Measurements from ENCODE around the gene ITGB3BP.
"Not testable (repeated sequence)": the region's sequence is repeated elsewhere in the genome, so short reads cannot be mapped to it uniquely, and the experiment has no call there.

Gene ITGB3BP, protein sequence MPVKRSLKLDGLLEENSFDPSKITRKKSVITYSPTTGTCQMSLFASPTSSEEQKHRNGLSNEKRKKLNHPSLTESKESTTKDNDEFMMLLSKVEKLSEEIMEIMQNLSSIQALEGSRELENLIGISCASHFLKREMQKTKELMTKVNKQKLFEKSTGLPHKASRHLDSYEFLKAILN

DNA sequence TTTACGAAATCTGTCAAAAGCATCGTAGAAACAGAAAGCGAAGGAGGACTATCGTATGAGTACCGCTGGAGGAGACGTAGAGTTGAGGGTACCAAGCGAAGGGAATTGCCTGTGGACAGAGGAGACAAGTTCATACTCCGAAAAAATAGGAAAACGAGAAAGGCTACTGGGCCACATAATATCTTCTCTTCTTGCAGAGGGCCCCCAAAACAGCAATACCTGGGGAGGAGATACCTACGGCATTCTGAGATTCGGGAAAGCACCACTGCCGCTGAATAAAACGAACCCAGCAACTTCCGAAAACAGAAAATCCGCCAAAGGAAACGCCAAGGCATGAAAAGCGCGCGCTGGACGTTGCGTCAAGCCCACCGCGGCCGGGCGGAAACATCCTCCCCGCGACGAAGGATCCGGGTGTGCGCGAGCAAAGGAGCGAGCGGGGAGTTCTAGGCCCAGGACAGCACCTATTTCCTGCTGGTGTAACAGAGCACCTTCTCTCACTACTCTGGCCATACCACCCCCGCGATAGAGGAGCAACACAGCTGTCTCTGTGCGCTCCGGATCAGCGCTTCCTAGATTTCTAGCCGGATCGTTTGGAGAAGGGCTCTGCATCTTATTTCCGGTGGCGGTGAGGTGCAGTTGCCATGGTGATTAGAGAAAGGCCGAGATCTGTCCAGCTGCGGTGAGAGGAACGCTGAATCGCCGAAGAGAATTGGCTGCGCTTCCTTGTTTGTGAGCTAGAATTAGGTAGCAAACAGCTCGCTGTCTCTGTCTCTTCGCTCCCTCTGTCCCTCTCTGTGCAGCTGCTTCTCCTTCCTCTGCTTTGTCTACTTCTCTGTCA, at the start of gene ITGB3BP, which contains the start of gene EFCAB7:
TSS of gene ITGB3BP (minus strand) at position 335 of the 838 bp plus-strand sequence. CDS start at position 243, 92 bp downstream.
TSS of gene EFCAB7 (plus strand) at position 635 of the 838 bp plus-strand sequence. CDS start 2,048 bp downstream, outside the sequence.
- DNase-seq (ENCODE audit: low spot score): peak; percentile 90
- no peak for FAIRE-seq

DNA sequence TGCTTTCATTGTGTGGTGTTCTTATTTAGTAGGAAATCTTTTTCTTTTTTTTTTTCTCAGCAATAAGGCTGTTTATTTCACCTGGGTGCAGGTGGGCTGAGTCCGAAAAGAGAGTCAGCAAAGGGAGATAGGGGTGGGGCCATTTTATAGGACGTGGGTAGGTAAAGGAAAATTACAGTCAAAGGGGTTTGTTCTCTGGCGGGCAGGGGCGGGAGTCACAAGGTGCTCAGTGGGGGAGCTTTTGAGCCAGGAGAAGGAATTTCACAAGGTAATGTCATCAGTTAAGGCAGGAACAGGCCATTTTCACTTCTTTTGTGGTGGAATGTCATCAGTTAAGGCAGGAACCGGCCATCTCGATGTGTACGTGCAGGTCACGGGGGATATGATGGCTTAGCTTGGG, 49.7 kb upstream of the ITGB3BP start:
- not testable (repeated sequence) for DNase-seq (ENCODE audit: low spot score); FAIRE-seq

DNA sequence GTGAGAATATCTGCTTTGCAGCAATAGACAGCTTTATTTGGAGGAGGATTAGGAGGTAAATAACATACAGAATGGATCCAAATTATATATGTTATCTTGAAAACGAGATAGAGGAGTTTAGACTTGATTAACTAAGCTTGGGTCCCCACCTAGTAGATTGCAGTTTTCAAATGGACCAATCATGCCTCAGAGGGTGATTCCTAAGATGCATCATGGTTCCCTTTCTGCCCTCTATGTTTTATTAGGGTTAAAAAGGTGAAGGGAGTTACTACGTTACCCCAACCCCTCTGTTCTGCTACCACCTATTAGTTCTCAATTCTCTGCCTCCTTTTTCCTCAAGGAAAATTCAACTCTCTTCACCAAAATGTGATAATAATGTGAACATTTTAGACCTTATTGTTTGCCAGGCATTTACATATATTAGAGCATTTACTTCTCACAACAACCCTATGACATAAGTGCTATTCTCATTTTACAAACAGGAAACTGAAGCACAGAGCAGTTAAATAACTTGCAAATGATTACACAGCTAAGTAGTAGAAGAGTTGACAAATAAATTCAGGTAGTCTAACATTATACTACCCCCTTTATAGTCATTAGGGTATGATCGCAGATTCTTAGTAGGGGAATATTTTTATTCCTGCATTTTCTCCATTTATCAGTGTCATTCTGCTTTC, 46.8 kb upstream of the ITGB3BP start:
- no peak for FAIRE-seq

DNA sequence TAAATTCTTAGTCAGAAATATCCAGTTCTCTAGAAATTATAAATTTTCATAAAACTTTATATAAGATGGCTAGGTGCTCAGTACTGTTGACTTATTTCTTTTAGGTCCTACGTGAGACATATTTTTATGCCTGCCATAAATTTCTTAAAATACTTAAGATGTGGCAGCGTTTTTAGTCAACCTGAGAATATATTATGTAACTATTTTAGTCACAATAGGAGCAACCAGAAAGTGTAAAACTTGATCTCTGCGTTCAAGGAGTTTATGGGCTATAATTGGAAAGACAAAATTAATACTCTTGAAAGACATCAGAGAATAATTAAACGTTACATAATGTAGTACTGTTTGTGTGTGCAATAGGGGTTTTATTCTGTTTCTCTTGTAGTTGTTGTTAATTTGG, 46.0 kb upstream of the ITGB3BP start:
- DNase-seq (ENCODE audit: low spot score) (no peak), FAIRE-seq (no peak)

More for the DNA sequence above, 46.8 kb upstream of the ITGB3BP start:
- DNase-seq (ENCODE audit: low spot score): no peak

DNA sequence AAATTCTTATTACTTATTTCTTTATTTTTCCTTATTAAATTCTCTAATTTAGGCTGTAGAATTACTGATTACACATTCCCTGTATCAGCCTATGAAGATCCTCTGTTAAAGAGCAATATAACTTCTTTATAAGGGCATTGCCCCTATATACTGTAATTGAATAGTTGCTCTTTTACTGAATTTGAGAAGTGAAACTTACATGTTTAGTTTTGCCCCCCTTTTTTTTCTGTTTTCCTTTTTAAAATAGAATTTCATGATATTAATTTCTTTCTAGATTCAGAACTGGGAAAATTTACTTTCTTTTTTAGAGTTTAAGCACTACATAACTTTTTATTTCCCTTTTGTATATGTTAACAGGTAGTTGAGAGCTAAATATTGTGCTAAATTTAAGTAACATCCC, 40.7 kb upstream of the ITGB3BP start:
- FAIRE-seq: no peak

DNA sequence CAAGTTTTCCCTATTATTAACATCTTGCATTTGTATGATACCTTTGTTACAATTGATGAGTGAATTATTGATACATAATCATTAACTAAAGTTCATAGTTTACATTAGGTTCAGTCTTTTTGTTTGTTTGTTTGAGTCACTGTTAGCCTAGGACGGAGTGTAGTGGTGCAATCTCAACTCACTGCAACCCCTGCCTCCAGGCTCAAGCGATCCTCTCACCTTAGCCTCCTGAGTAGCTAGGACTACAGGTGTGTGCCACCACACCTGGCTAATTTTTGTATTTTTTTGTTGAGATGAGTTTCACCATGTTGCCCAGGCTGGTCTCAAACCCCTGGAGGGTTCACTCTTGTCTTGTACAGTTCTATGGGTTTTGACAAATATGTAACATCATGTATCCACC, 36.3 kb upstream of the ITGB3BP start:
- DNase-seq (ENCODE audit: low spot score): no peak
- no peak for FAIRE-seq

More for the DNA sequence above, 40.7 kb upstream of the ITGB3BP start:
- DNase-seq (ENCODE audit: low spot score): no peak

DNA sequence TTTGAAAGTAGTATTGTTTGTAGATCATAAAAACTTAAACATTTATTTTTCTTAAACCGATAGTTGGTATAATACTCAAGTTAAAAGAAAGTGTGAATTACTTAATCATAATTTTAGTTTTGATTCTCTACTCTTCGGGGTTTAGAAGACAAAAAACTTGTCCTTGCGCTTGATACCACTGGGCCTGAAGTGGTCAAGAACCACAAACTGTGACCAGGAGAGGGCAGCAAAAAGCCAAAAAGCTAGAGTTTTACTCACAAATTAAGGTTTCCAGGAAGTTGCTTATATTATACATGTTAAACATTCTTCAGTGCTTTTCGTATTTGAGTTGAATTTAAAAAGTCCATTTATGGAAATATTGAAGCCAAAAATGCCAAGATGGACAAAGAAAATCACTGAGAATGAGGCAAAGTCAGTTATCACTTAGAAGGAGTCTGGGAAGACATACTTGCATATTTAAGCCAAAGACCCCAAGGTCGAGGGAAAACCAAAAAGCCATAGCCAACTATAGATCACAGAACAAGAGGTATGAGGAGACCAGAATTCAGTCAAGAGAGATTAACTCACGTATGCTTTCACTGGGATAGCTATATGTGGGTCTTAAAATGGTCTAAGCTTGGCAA, 34.5 kb upstream of the ITGB3BP start:
- FAIRE-seq (no peak), DNase-seq (ENCODE audit: low spot score) (peak; percentile 19)

DNA sequence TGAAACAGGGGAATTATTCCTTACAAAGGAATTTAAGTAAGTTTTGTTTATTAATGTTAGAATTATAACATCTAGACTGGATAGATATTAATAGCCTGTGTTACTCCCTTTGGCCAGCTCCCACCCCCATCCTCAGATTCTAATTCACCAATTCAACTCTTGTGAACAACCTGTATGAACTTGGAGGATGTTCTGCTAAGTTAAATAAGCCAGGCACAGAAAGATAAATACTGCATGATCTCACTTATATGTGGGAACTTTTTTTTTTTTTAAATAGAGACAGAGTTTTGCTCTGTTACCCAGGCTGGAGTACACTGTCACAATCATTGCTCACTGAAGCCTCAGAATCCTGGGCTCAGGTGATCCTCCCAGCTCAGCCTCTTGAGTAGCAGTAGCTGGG, 32.5 kb upstream of the ITGB3BP start:
- no peak for DNase-seq (ENCODE audit: low spot score)
- FAIRE-seq: no peak

DNA sequence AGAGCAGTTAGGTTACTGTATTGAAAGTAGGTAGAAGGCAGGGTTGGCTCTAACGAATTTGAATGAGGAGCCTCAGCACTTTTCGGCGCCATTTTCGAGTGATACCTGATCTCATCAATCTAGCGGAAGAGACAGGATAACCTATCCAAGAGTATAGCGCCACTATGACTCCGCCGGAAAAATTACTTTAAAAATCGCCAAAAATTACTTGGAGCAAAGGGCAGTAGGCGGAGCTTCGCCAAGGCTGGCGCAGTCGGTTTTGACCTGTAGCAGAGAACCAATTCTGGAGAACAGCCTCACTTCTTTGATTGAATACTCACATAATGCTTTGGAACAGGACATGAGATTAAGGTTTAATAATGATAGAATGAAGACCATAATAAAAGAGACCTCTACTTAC, 25.9 kb upstream of the ITGB3BP start:
- FAIRE-seq (no peak), DNase-seq (ENCODE audit: low spot score) (no peak)

DNA sequence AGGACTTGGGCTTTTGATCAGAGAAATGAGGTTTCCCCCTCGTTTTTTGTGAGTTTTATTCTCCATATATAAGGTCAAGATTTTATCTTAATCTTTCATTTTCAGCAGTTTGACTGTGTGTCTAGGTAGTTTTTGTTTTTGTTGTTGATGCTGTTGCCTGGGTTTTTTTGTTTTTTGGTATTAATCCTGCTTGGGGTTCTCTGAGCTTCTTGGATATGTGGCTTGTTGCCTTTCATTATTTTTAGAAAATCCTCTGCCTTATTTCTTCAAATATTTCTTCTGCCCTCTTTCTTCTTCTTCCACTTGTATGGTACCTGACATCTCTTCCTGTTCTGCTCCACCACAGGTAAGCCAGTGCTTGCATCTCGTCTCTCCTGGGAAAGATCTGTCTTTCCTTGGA, 25.3 kb upstream of the ITGB3BP start:
- no peak for DNase-seq (ENCODE audit: low spot score)
- no peak for FAIRE-seq

DNA sequence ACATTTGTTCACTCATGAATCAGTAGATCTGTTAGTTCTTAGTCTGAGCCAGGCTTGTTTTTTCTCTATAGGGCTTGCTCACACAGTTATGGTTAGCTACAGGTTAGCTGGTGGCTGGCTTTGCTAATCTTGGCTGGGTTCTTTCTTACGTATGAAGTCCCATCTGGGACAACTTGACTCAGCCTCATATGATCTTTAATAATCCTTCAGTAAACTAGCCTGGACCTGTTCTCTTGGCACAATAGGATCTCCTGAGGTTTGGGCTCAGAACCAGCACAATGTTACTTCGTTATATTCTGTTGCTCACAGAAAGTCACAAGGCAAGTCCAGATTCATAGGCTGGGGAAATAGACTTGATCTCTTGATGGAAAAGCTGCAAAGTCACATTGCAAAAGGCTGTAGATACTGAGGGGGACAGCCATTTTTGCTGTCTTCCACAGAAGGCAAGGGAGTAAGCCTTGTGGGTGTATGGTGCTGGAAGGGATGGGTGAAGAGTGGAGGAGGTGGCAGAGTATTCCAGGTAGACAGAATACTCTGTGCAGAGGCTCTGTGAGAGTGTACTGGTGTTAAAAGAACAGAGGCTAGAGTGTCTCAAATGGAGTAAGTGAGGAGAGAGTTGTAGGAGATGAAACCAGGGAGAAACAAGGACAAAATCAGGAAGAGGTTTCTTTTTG, 24.7 kb upstream of the ITGB3BP start:
- DNase-seq (ENCODE audit: low spot score) (no peak), FAIRE-seq (no peak)

DNA sequence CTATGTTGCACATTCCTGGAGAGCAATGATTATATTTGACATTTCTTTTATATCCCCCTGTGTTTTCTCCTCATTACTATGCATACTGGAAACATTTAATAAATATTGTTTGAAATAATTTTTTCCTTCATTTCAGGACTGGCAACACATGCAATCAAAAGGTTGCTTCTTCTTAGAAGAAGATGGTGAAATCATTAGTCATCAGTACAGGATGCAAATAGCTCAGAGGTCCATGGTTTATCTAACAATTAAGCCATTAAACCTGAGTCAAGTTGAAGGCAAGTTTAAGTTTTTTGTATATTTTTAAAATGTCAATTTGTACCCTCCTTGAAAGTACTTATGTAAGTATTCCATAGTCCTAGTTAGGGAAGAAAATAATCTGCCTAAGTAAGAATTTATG, 22.8 kb upstream of the ITGB3BP start:
- no peak for FAIRE-seq
- no peak for DNase-seq (ENCODE audit: low spot score)

DNA sequence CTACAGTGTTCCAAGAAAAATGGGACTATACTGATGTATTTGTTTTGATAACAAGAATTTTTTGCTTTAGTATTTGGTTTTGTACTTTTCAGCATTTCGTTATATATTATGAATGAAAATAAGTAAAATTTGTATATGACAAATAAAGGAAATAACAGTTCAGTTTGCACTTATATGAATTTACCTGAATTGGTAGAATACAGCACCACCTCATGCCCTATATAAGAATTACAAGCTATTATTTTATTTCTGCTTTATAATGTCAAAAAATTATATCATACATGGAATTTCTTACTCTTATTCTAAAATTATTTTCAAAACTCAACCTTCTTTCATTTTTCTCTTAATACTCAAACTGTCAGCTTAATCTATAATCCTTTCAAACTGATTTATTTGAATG, 14.9 kb upstream of the ITGB3BP start:
- no peak for DNase-seq (ENCODE audit: low spot score)
- FAIRE-seq: no peak

DNA sequence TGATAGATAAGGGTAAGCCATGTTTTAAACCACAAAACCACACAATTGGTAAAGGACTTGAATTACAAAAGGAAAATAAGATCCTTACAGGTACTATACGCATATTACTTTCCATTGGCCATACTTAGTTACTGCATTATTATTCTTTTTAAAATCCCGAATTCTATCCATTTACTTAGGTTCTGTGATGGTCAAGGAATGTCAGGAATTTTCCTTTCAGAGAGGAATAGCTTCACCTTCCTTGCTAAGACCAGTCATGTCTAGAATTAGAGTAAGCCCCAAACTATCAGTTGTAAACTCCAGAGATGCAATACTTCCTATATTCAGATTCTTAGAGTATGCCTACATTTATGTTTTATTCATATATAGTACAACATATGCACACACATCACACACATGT, 14.0 kb upstream of the ITGB3BP start:
- FAIRE-seq: no peak
- DNase-seq (ENCODE audit: low spot score): no peak

DNA sequence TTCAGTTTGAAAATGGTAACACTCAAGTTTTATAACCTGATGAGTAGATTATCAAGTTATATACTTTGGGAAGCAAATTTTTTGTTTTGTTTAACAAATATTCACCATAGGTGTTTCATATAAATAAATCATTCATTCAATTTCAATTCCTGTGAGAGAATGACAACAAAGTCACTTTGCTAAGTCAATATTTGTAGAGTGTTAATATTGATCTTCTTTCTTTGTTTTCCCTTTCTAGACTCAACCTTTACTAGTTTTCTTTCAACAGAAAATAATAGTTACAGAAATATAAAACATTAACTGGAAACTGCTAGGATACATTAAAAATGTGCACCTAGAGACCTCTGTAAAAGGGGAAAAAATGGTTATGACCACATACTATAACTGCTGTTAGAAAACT, 11.4 kb upstream of the ITGB3BP start:
- FAIRE-seq (no peak), DNase-seq (ENCODE audit: low spot score) (no peak)

DNA sequence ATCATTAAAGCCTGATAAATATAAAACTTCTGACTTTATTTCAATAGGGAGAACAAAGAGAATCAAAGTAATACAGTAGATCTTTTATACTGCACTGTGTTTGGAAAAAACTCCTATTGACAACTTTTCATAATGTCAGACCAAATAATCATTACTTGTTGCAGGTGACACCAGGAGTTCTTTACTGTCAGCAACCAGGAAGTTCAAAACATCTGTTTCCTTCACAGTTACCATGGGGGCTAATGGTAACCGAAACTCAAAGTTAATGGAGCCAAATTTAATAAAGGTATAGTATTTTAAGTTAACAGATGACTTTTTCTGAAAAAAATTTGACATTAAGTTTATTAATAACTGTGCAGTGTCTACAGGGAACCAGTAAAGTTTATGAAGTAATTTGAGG, 10.9 kb upstream of the ITGB3BP start:
- no peak for FAIRE-seq
- no peak for DNase-seq (ENCODE audit: low spot score)

DNA sequence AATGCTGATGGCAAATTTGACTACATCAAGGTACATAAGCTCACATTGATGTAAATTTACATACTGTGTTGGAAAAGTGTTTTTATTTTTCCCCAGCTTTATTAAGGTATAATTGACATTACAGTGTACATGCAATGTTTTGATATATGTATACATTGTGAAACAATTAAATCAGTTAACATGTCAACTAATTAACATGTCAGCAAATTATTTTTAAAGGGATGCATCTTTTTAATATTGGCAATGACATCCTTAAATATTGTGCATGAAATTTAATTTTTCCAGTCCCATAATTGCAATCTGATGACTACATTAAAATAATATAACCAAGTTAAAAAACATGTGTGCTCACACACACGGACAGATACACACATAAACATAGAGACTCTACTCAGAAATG, 9.7 kb upstream of the ITGB3BP start:
- DNase-seq (ENCODE audit: low spot score) (no peak), FAIRE-seq (no peak)

DNA sequence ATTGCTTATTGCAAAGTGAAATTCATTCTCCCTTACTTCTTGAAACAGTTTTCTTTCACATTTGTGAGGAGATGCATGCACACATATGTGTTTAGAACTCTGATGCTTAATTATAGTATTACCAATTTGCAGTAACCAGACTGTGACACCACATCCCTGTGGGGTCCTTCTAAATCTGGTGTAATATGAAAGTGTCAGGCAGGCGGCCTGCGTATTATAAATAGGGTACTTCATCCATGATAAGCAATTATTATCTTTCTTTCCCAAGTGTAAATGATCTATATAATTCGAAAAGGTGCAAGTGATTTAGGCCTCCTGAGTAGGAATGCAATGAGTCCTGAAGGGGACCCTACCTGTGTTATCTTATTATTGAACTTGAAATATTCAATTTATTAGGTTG, 1.2 kb upstream of the ITGB3BP start:
- FAIRE-seq (no peak), DNase-seq (ENCODE audit: low spot score) (no peak)

DNA sequence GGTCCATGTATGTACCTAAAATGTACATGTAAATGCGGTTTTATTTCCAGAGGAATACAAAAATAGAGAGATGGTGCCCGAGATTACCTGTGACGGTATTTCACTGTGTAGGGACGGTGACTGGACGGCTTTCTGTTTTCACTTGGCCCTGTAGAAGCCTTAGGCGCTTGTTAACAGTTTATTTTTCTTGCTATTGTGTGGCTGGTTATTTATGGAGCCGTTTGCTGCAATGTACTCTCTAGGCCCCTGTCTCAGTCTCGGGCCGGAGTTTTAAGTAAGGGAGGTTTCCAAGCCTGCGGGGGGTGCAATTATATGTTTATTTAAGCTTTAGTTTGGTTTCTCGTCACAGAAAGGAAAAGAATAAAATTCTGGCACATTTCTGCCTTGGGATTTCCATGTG, 713 bp upstream of the ITGB3BP start:
- DNase-seq (ENCODE audit: low spot score): no peak
- FAIRE-seq: no peak

DNA sequence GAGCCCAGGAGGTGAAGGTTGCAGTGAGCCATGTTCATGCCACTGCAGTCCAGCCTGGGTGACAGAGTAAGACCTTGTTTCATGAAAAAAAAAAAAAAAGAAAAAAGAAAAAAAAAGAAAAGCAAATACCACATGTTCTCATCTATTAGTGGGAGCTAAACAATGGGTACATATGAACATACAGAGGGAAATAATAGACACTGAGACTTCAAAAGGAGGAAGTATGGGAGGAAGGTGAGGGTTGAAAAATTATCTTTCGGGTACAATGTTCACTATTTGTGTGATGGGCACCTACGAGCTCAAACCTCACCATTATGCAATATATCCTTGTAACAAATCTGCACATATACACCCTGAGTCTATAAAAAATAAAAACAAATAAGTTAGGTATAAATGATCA, 6.4 kb downstream of the ITGB3BP start:
- no peak for FAIRE-seq
- DNase-seq (ENCODE audit: low spot score): no peak

DNA sequence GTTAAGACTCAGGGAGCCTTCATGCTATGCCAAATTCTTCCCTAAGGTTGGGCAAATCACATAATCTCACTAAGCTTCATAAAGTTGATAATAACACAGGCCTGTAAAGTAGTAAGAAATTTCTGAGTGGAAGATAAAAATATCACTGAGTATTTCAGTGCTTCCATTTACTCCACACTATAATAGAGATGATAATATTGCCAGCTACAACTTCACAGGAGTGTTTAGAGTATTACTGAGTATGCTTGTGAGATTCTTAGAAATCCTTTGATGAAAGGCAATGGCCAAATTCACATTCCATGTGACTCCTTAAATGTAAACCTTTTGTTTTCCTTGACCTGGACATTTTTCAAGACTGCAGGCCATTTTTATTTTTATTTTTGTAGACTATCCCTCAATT, 10.4 kb downstream of the ITGB3BP start:
- DNase-seq (ENCODE audit: low spot score) (no peak), FAIRE-seq (no peak)

All from urothelium cell line (cell line).